ENCODE measurements around the gene NUDT7. TPM values are rescaled to one million over a fixed set of nuclear protein-coding genes. Genes with fewer than 3 reads are reported as not detected.

Gene NUDT7
- total and polyA plus RNA-seq, 9 of the 15 experiments (the other 6 are each of a cell fraction or from before 2014, with no cell fraction given), result 5.6 to 24.2 (median 10.5) TPM

DNA sequence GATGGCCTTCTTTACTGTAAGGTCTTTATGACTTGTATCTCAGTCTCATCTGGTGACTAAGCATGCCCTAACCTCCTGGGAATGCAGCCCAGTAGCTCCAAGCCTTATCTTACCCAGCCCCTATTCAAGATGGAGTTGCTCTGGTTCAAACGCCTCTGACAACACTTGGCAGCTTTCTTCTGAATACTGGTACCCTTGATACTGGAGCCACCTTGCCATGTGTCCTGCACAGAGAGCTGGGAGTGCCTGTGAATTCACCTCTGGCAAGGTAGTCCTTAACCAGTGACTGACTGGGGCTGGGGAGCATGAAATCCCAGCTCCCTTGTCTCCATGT lies 17.2 kb downstream of the NUDT7 start (continued):
- TF ChIP-seq ZNF445 (CRISPR knock-in tag; IDR thresholded peaks at IDR 0.05; ENCODE audit: low read depth), result peak; percentile 77; the same call in 1 of the 2 replicates
- TF ChIP-seq NFE2L1 (tag; IDR thresholded peaks at IDR 0.05; ENCODE audit: borderline replicate concordance, low read depth), result peak; percentile 66
- TF ChIP-seq POLR2G (IDR thresholded peaks at IDR 0.05; ENCODE audit: low read depth, low read length), result no peak
- no peak for TF ChIP-seq U2AF1 (optimal IDR thresholded peaks at IDR 0.05; ENCODE audit: low read depth, low read length)
- TF ChIP-seq TAF1 (IDR thresholded peaks at IDR 0.05; ENCODE audit: control insufficient read depth, extremely low read depth, insufficient read depth, low read length, severe bottlenecking), result no peak
- peak; percentile 56 for TF ChIP-seq MAFG (tag; conservative IDR thresholded peaks at IDR 0.05)
- no peak for TF ChIP-seq CHD1 (IDR thresholded peaks at IDR 0.05; ENCODE audit: low read length)
- TF ChIP-seq GABPB1 (CRISPR knock-in tag; IDR thresholded peaks at IDR 0.05), result no peak
- TF ChIP-seq NFIX (CRISPR knock-in tag; IDR thresholded peaks at IDR 0.05; ENCODE audit: low read depth), result no peak
- TF ChIP-seq SIRT6 (IDR thresholded peaks at IDR 0.05; ENCODE audit: low read depth, low read length), result no peak
- TF ChIP-seq RHOXF2B (CRISPR knock-in tag; conservative IDR thresholded peaks at IDR 0.05), result no peak
- TF ChIP-seq KDM4B (IDR thresholded peaks at IDR 0.05; ENCODE audit: borderline replicate concordance in 2 of 2, low read depth in 1 of 2), result no peak
- no peak for TF ChIP-seq HCFC1 (IDR thresholded peaks at IDR 0.05; ENCODE audit: low read depth, low read length)
- peak; percentile 89 for TF ChIP-seq DDX20 (tag; IDR thresholded peaks at IDR 0.05; ENCODE audit: low read depth)
- TF ChIP-seq ARID1B (IDR thresholded peaks at IDR 0.05), result 0 out of 2 replicates have a peak, but pooled peaks have one; percentile 19
- no peak for TF ChIP-seq ZC3H4 (CRISPR knock-in tag; IDR thresholded peaks at IDR 0.05; ENCODE audit: borderline replicate concordance)
- no peak for TF ChIP-seq POLR2A (conservative IDR thresholded peaks at IDR 0.05)
- TF ChIP-seq, protein P1, sequence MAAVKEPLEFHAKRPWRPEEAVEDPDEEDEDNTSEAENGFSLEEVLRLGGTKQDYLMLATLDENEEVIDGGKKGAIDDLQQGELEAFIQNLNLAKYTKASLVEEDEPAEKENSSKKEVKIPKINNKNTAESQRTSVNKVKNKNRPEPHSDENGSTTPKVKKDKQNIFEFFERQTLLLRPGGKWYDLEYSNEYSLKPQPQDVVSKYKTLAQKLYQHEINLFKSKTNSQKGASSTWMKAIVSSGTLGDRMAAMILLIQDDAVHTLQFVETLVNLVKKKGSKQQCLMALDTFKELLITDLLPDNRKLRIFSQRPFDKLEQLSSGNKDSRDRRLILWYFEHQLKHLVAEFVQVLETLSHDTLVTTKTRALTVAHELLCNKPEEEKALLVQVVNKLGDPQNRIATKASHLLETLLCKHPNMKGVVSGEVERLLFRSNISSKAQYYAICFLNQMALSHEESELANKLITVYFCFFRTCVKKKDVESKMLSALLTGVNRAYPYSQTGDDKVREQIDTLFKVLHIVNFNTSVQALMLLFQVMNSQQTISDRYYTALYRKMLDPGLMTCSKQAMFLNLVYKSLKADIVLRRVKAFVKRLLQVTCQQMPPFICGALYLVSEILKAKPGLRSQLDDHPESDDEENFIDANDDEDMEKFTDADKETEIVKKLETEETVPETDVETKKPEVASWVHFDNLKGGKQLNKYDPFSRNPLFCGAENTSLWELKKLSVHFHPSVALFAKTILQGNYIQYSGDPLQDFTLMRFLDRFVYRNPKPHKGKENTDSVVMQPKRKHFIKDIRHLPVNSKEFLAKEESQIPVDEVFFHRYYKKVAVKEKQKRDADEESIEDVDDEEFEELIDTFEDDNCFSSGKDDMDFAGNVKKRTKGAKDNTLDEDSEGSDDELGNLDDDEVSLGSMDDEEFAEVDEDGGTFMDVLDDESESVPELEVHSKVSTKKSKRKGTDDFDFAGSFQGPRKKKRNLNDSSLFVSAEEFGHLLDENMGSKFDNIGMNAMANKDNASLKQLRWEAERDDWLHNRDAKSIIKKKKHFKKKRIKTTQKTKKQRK (IDR thresholded peaks at IDR 0.05; ENCODE audit: borderline replicate concordance, low read depth, low read length), result no peak
- no peak for TF ChIP-seq ZNF143 (CRISPR knock-in tag; IDR thresholded peaks at IDR 0.05)
- 0 out of 2 replicates have a peak, but pooled peaks have one; percentile 44 for TF ChIP-seq ZNF785 (CRISPR knock-in tag; IDR thresholded peaks at IDR 0.05)
- TF ChIP-seq, protein P2, sequence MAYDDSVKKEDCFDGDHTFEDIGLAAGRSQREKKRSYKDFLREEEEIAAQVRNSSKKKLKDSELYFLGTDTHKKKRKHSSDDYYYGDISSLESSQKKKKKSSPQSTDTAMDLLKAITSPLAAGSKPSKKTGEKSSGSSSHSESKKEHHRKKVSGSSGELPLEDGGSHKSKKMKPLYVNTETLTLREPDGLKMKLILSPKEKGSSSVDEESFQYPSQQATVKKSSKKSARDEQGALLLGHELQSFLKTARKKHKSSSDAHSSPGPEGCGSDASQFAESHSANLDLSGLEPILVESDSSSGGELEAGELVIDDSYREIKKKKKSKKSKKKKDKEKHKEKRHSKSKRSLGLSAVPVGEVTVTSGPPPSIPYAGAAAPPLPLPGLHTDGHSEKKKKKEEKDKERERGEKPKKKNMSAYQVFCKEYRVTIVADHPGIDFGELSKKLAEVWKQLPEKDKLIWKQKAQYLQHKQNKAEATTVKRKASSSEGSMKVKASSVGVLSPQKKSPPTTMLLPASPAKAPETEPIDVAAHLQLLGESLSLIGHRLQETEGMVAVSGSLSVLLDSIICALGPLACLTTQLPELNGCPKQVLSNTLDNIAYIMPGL (CRISPR knock-in tag; IDR thresholded peaks at IDR 0.05), result no peak
- peak; percentile 77 for TF ChIP-seq MECOM (CRISPR knock-in tag; IDR thresholded peaks at IDR 0.05)
- TF ChIP-seq FOXK1 (CRISPR knock-in tag; IDR thresholded peaks at IDR 0.05; ENCODE audit: borderline replicate concordance), result no peak
- no peak for TF ChIP-seq NRF1 (conservative IDR thresholded peaks at IDR 0.05 in 1 of 2, IDR thresholded peaks at IDR 0.05 in 1 of 2)
- no peak for TF ChIP-seq SLC30A9 (CRISPR knock-in tag; IDR thresholded peaks at IDR 0.05)
- TF ChIP-seq SRF (CRISPR knock-in tag; IDR thresholded peaks at IDR 0.05), result peak in 1 of 2 experiments; percentile 64; a peak in 1 of 4 replicates
- TF ChIP-seq EGR1 (conservative IDR thresholded peaks at IDR 0.05), result no peak

Measured in K562 (cell line).